RWPE2 (cell line): Measurements from ENCODE around the gene SHROOM2.

ENCODE experiments used
- ATAC-seq: fragments of 200-7000 bp; cut with Tn5 transposase; 3 replicates; pipeline ENCODE4 v1.9.1; 2021; ENCODE audit warnings: low read depth
- DNase-seq: peaks from one replicate; pipeline ENCODE4 v3.0.0-alpha.2; 2020; ENCODE audit warnings: low spot score
- H3K27ac ChIP-seq: fragments of 450-650 bp; 2 replicates; pipeline ENCODE4 v1.5.1; 2017; ENCODE audit warnings: mild to moderate bottlenecking; ENCODE audit not compliant: poor library complexity, severe bottlenecking
- H3K27me3 ChIP-seq: fragments of 250-450 bp; sonication (Bioruptor Pico); 2 replicates; pipeline ENCODE4 v1.5.1; 2021; ENCODE audit warnings: mild to moderate bottlenecking, moderate library complexity; ENCODE audit not compliant: insufficient read depth, poor library complexity, severe bottlenecking
- H3K36me3 ChIP-seq: fragments of 250-450 bp; sonication (Bioruptor Pico); 2 replicates; pipeline ENCODE4 v1.5.1; 2020; ENCODE audit warnings: low read depth, mild to moderate bottlenecking, moderate library complexity
- H3K4me1 ChIP-seq: fragments of 250-450 bp; sonication (Bioruptor Pico); 2 replicates; pipeline ENCODE4 v1.5.1; 2021; ENCODE audit warnings: mild to moderate bottlenecking, moderate library complexity; ENCODE audit not compliant: insufficient read depth, poor library complexity, severe bottlenecking
- H3K4me3 ChIP-seq: fragments of 250-450 bp; sonication (Bioruptor Pico); 2 replicates; pipeline ENCODE4 v1.5.1; 2021; ENCODE audit warnings: mild to moderate bottlenecking, moderate library complexity; ENCODE audit not compliant: severe bottlenecking
- H3K9me3 ChIP-seq: fragments of 250-450 bp; sonication (Bioruptor Pico); 2 replicates; pipeline ENCODE4 v1.5.1; 2021; ENCODE audit warnings: mild to moderate bottlenecking, moderate library complexity; ENCODE audit not compliant: severe bottlenecking
- TF ChIP-seq, protein P1 (sequence below): fragments of 450-650 bp; IDR thresholded peaks from one replicate; pipeline ENCODE4 v1.5.1; 2017; ENCODE audit warnings: mild to moderate bottlenecking, moderate library complexity; ENCODE audit not compliant: poor library complexity, severe bottlenecking

Gene SHROOM2

DNA sequence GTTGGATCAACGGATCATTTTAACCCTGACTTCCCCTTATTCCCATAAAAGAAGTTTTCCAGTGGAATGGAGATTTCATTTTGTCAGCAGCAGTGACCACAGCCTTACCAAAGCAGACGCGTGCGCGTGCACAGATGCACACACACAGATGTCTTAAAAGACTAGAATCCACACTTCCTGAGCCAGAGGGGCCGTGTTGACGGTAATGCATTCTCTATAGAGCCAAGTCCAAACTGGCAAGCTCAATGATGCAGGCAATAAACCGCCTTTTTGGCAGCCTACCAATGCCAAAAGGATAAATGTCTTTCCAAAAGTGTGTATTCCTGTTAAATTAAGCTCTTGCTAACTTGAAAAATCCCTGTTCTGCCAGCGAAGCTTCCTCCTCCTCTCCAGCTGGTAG lies 162.2 kb downstream of the SHROOM2 start:
- TF ChIP-seq, protein P1, sequence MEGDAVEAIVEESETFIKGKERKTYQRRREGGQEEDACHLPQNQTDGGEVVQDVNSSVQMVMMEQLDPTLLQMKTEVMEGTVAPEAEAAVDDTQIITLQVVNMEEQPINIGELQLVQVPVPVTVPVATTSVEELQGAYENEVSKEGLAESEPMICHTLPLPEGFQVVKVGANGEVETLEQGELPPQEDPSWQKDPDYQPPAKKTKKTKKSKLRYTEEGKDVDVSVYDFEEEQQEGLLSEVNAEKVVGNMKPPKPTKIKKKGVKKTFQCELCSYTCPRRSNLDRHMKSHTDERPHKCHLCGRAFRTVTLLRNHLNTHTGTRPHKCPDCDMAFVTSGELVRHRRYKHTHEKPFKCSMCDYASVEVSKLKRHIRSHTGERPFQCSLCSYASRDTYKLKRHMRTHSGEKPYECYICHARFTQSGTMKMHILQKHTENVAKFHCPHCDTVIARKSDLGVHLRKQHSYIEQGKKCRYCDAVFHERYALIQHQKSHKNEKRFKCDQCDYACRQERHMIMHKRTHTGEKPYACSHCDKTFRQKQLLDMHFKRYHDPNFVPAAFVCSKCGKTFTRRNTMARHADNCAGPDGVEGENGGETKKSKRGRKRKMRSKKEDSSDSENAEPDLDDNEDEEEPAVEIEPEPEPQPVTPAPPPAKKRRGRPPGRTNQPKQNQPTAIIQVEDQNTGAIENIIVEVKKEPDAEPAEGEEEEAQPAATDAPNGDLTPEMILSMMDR, result no peak
- H3K9me3 ChIP-seq, result no peaks in the 10 kb centered on the region
- no peak overlapping the region for H3K27ac ChIP-seq
- DNase-seq (no peak), ATAC-seq (no peak)
- H3K27me3 ChIP-seq, result no peaks in the 10 kb centered on the region
- 0 out of 2 replicates have a peak, but pooled peaks cover 3% of the 10 kb centered on the region for H3K36me3 ChIP-seq
- no peak overlapping the region for H3K4me3 ChIP-seq
- no peaks in the 10 kb centered on the region for H3K4me1 ChIP-seq

GRCh38 chrX:9952300-9952699 lies 166.1 kb downstream of the SHROOM2 start:
- ATAC-seq (no peak), DNase-seq (no peak)
- no peak overlapping the region for H3K27ac ChIP-seq
- H3K9me3 ChIP-seq, result no peaks in the 10 kb centered on the region
- no peak overlapping the region for H3K4me3 ChIP-seq
- no peaks in the 10 kb centered on the region for H3K27me3 ChIP-seq
- H3K36me3 ChIP-seq, result 0 out of 2 replicates have a peak, but pooled peaks cover 3% of the 10 kb centered on the region
- TF ChIP-seq, protein P1, result no peak
- H3K4me1 ChIP-seq, result no peaks in the 10 kb centered on the region

- Histone ChIP-seq H3K27ac (no peak overlapping the region), H3K4me1 (no peaks in the 10 kb centered on the region), H3K27me3 (no peaks in the 10 kb centered on the region), H3K36me3 (no peaks in the 10 kb centered on the region), H3K9me3 (no peaks in the 10 kb centered on the region), H3K4me3 (no peak overlapping the region)
- ATAC-seq (no peak), DNase-seq (no peak)
- TF ChIP-seq, protein P1, result no peak
Measured at GRCh38 chrX:9953396-9953795, 167.2 kb downstream of the SHROOM2 start.

DNA sequence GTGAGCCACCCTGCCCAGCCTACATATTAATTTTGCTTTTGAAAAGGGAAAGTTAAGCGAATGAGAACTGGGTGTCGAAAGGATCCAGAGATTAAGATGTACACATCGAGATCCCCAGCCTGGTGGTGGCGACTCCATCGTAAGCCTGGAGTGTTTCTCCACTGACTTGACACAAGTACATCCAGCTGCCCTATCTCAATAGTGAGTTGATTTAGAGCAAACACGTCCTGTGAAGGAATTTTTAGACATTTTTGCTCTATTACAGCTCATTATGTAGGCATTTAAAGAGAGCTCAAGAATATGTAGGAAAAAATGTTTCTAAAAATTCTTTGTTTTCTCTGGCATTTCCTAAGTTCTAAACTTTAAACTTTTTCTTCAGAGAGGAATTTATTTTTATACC lies 169.3 kb downstream of the SHROOM2 start:
- H3K36me3 ChIP-seq, result no peaks in the 10 kb centered on the region
- H3K4me1 ChIP-seq, result no peaks in the 10 kb centered on the region
- no peaks in the 10 kb centered on the region for H3K27me3 ChIP-seq
- DNase-seq (no peak), ATAC-seq (no peak)
- TF ChIP-seq, protein P1, result no peak
- no peaks in the 10 kb centered on the region for H3K9me3 ChIP-seq
- no peak overlapping the region for H3K4me3 ChIP-seq
- no peak overlapping the region for H3K27ac ChIP-seq

GRCh38 chrX:9957743-9958142 lies 171.5 kb downstream of the SHROOM2 start:
- TF ChIP-seq, protein P1, result no peak
- no peak for DNase-seq
- Histone ChIP-seq H3K36me3 (no peaks in the 10 kb centered on the region), H3K4me1 (no peaks in the 10 kb centered on the region), H3K4me3 (no peak overlapping the region), H3K9me3 (no peaks in the 10 kb centered on the region), H3K27ac (no peak overlapping the region), H3K27me3 (no peaks in the 10 kb centered on the region)
- no peak for ATAC-seq
